ENCODE data around the gene TRAPPC14.

TRAPPC14 gene

DNA sequence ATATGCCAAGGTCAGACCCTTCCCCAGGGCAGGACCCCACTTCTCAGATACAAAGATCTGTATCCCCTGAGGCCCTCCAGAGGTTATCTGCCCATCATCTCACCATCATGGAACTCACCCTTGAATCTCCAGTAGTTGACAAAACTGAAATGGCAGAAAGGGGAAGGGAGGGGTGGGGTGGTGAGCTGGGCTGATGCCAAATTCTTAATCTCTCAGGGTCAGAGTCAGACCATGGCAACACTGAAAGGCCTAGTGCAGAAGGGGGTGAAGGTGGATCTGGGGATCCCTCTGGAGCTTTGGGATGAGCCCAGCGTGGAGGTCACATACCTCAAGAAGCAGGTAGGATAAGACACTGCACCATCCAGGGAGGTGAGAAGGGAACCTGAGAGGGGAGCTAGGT lies 36.0 kb downstream of the TRAPPC14 start:
- no peak for DNase-seq

DNA sequence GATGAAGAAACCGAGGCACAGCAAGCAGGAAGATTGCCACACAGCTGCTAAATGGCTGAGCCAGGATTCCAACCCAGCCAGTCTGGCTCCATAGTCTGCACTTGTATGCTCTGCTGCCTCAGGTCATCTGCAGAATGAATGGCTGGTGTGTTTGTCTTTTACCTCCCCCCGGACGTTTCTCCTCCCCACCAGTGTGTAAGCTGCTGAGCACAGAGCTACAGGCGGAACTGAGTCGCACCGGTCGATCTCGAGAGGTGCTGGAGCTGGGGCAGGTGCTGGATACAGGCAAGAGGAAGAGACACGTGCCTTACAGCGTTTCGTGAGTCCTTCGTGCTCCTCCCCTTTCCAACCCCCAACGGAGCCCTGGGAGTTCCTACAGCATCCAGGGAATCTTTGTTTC lies 36.5 kb downstream of the TRAPPC14 start:
- DNase-seq, result no peak

- DNase-seq, result no peak
Observed at GRCh38 chr7:100120733-100121036, 37.8 kb downstream of the TRAPPC14 start.

DNA sequence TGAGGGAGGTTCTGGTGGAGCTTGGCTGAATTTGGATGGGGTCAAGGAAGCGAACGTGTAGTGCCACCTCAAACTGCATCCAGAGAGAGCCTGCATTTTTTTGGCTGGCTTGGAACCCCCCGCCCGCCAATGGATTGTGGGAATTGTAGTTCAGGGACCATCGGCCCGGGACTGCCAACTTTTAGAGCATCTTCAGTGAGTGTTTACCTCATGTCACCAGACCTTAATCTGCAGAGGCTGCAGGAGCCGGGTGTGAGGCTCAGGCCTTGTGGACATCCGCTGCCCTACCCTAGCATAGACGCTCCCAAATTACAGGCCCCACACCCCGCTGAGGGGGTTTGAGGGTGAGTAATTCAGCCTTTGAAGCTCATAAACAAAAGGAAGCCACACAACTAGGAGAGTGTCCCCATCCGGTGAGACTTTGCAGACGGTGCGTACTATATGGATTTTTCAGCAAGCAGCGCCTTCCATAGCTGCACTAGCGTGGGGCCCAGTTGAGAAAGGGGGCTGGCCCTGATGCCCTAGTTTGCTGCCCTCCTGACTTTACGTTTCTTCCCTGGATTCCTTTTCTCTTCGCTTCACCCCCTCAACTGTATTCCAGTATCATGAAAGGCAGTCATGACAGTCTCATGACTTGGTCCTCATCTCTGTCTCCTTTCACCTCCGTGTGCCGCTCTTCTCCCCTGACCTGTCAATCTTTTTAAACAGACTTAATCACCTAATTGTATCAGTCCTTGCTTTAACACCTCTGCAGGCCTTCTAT lies 38.4 kb downstream of the TRAPPC14 start:
- DNase-seq, result peak; percentile 61

DNA sequence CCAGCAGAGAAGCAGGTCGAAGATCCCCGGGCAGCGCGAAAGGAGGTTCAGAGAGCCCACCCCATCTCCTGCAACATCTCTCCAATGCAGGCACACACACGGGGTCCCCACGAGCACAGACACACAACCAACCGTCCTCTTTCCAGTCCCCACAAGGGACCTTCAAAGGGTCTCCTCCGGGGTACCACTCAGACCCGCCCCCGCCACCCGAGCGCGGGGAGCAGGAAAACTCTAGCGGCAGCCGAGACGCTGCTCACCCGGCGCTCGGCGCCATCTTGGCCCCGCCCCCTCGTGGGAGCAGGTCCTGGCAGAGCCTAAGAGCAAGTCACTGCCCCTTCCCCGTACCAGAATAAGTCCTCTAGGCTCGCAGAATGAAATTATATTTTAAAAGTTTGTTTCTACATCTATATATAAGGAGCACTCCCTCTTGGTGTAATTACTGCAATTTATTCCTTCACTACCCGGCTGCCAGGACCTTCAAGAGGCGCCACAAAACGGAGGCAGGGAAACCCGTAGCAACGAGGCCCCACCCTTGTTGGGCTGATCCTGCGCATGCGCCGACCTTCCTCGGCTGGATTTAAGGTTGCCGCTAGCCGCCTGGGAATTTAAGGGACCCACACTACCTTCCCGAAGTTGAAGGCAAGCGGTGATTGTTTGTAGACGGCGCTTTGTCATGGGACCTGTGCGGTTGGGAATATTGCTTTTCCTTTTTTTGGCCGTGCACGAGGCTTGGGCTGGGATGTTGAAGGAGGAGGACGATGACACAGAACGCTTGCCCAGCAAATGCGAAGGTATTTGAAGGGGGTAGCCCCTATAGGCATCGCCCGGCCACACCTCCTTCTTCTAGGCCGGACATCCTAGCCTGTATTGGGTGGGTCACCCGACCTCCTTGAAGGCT lies 39.2 kb downstream of the TRAPPC14 start, which contains the start of the genes CNPY4 and TAF6:
Gene CNPY4 (plus strand): TSS at position 563 of the 898 bp plus-strand sequence. CDS start 111 bp downstream, at position 674.
Gene TAF6 (minus strand): TSS at position 287 of the 898 bp plus-strand sequence. CDS start 5,149 bp downstream, outside the sequence.
- DNase-seq, result peak; percentile 94

- no peak for DNase-seq
Observed at GRCh38 chr7:100118388-100119071, 40.0 kb downstream of the TRAPPC14 start.

DNA sequence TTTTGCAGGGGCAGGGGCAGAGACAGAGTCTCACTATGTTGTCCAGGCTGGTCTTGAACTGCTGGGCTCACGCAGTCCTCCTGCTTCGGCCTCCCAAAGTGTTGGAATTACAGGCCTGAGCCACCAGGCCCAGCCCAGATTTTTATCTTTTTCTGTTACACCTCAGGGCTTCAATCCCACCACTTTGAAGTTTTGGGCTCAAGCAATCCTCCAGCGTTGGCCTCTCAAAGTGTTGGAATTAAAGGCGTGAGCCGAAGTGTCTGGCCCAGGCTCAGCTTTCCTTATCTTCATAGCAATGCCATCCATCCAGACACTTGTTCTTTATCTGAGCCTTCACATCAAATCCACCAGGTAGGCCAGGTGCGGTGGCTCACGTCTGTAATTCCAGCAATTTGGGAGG lies 43.5 kb downstream of the TRAPPC14 start:
- DNase-seq, result no peak

- DNase-seq, result no peak
Observed at GRCh38 chr7:100111914-100112313, 46.6 kb downstream of the TRAPPC14 start.

DNA sequence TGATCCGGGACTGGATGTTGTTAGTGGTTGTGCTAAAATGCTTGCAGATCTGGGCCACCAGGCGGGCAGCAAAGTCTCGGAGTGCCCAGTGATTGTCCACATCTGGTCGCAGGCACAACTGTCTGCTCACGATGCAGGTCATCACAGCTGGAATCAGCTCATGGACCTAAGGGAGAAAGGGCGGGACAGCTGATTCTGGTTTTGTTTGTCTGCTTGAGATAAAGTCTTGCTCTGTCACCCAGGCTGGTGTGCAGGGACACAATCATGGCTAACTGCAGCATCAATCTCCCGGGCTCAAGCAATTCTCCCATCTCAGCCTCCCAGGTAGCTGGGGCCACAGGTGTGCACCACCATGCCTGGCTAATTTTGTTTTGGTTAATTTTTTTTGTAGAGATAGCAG lies 47.4 kb downstream of the TRAPPC14 start:
- DNase-seq, result no peak

- no peak for DNase-seq
Observed at GRCh38 chr7:100109521-100110163, 48.9 kb downstream of the TRAPPC14 start.

- no peak for DNase-seq
Observed at GRCh38 chr7:100107890-100108289, 50.6 kb downstream of the TRAPPC14 start.

- no peak for DNase-seq
Observed at GRCh38 chr7:100107125-100107737, 51.3 kb downstream of the TRAPPC14 start.

- DNase-seq, result no peak
Observed at GRCh38 chr7:100106633-100107032, 51.9 kb downstream of the TRAPPC14 start.

DNA sequence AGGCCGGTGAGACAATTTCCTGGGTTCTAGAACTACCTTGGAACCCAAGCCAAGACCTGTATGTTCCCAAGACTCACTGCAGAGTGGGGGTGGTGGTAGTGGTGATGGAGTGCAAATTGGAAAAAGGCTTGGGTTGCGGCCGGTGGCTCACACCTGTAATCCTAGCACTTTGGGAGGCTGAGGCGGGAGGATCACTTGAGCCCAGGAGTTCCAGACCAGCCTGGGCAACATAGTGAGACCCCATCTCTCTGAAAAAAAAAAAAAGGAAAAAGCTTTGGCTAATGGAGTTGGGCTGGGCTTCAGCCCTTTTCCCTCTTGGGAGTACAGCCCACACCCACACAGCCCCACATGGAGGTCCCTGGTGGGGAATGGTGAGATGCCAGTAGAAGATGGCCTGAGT lies 53.0 kb downstream of the TRAPPC14 start:
- no peak for DNase-seq
